ENCODE data around the gene CNTNAP2. TPM values are rescaled to one million over a fixed set of nuclear protein-coding genes. Genes with fewer than 3 reads are reported as not detected.

The CNTNAP2 gene
- total and polyA plus RNA-seq, 2 donors from 2014 or later, result 0.06 to 0.13 TPM

GRCh38 chr7:147279514-147279913 lies 1162.9 kb downstream of the CNTNAP2 start:
- no peak overlapping the region for H3K4me3 ChIP-seq (ENCODE audit: low read length in 3 of 3)
- FAIRE-seq, result no peak
- DNase-seq, result no peak
- H3K9me3 ChIP-seq (ENCODE audit: control insufficient read depth in 2 of 3, insufficient read depth in 1 of 3, low read length in 3 of 3), result no peaks in the 10 kb centered on the region
- no peak for TF ChIP-seq CTCF (IDR thresholded peaks at IDR 0.05; ENCODE audit: borderline replicate concordance, extremely low read depth, insufficient read depth)
- H3K4me1 ChIP-seq (ENCODE audit: control insufficient read depth in 2 of 3, insufficient read depth in 2 of 3, low read depth in 1 of 3, low read length in 3 of 3), result no peaks in the 10 kb centered on the region
- no peaks in the 10 kb centered on the region for H3K36me3 ChIP-seq (ENCODE audit: control insufficient read depth in 2 of 3, insufficient read depth in 3 of 3, low read length in 3 of 3)
- intact Hi-C loops (cut with DNase I), result no loop called here
- no peak overlapping the region for H3K27ac ChIP-seq (ENCODE audit: low read depth in 2 of 2, low read length in 2 of 2)
- H3K9ac ChIP-seq (ENCODE audit: low read length in 3 of 3), result no peak overlapping the region
- H3K27me3 ChIP-seq (ENCODE audit: control insufficient read depth, insufficient read depth, low read length), result no peaks in the 10 kb centered on the region

GRCh38 chr7:147279964-147280374 lies 1163.4 kb downstream of the CNTNAP2 start:
- FAIRE-seq, result no peak
- no peak for TF ChIP-seq CTCF (IDR thresholded peaks at IDR 0.05; ENCODE audit: borderline replicate concordance, extremely low read depth, insufficient read depth)
- Histone ChIP-seq H3K4me1 (ENCODE audit: control insufficient read depth in 2 of 3, insufficient read depth in 2 of 3, low read depth in 1 of 3, low read length in 3 of 3) (no peaks in the 10 kb centered on the region), H3K9me3 (ENCODE audit: control insufficient read depth in 2 of 3, insufficient read depth in 1 of 3, low read length in 3 of 3) (no peaks in the 10 kb centered on the region), H3K9ac (ENCODE audit: low read length in 3 of 3) (no peak overlapping the region), H3K36me3 (ENCODE audit: control insufficient read depth in 2 of 3, insufficient read depth in 3 of 3, low read length in 3 of 3) (no peaks in the 10 kb centered on the region), H3K4me3 (ENCODE audit: low read length in 3 of 3) (no peak overlapping the region), H3K27me3 (ENCODE audit: control insufficient read depth, insufficient read depth, low read length) (no peaks in the 10 kb centered on the region), H3K27ac (ENCODE audit: low read depth in 2 of 2, low read length in 2 of 2) (no peak overlapping the region)
- peak in 1 of 5 donors; percentile 8 for DNase-seq
- intact Hi-C loops (cut with DNase I), result no loop called here

GRCh38 chr7:147282204-147282603 lies 1165.6 kb downstream of the CNTNAP2 start:
- Histone ChIP-seq H3K36me3 (ENCODE audit: control insufficient read depth in 2 of 3, insufficient read depth in 3 of 3, low read length in 3 of 3) (no peaks in the 10 kb centered on the region), H3K4me3 (ENCODE audit: low read length in 3 of 3) (no peak overlapping the region), H3K9me3 (ENCODE audit: control insufficient read depth in 2 of 3, insufficient read depth in 1 of 3, low read length in 3 of 3) (no peaks in the 10 kb centered on the region), H3K27ac (ENCODE audit: low read depth in 2 of 2, low read length in 2 of 2) (no peak overlapping the region), H3K4me1 (ENCODE audit: control insufficient read depth in 2 of 3, insufficient read depth in 2 of 3, low read depth in 1 of 3, low read length in 3 of 3) (no peaks in the 10 kb centered on the region), H3K9ac (ENCODE audit: low read length in 3 of 3) (no peak overlapping the region), H3K27me3 (ENCODE audit: control insufficient read depth, insufficient read depth, low read length) (no peaks in the 10 kb centered on the region)
- FAIRE-seq (no peak), DNase-seq (no peak)
- intact Hi-C loops (cut with DNase I), result no loop called here
- TF ChIP-seq CTCF (IDR thresholded peaks at IDR 0.05; ENCODE audit: borderline replicate concordance, extremely low read depth, insufficient read depth), result no peak

GRCh38 chr7:147296201-147296600 lies 1179.6 kb downstream of the CNTNAP2 start:
- DNase-seq (no peak), FAIRE-seq (no peak)
- TF ChIP-seq CTCF (IDR thresholded peaks at IDR 0.05; ENCODE audit: borderline replicate concordance, extremely low read depth, insufficient read depth), result no peak
- intact Hi-C loops (cut with DNase I), result no loop called here
- H3K4me1 ChIP-seq (ENCODE audit: control insufficient read depth in 2 of 3, insufficient read depth in 2 of 3, low read depth in 1 of 3, low read length in 3 of 3), result no peaks in the 10 kb centered on the region
- H3K27me3 ChIP-seq (ENCODE audit: control insufficient read depth, insufficient read depth, low read length), result no peaks in the 10 kb centered on the region
- no peaks in the 10 kb centered on the region for H3K36me3 ChIP-seq (ENCODE audit: control insufficient read depth in 2 of 3, insufficient read depth in 3 of 3, low read length in 3 of 3)
- no peak overlapping the region for H3K27ac ChIP-seq (ENCODE audit: low read depth in 2 of 2, low read length in 2 of 2)
- no peak overlapping the region for H3K4me3 ChIP-seq (ENCODE audit: low read length in 3 of 3)
- H3K9ac ChIP-seq (ENCODE audit: low read length in 3 of 3), result no peak overlapping the region
- no peaks in the 10 kb centered on the region for H3K9me3 ChIP-seq (ENCODE audit: control insufficient read depth in 2 of 3, insufficient read depth in 1 of 3, low read length in 3 of 3)
